Pulmonary artery endothelial cell (primary cell): ENCODE data around the gene MCAM. TPM values are rescaled to one million over a fixed set of nuclear protein-coding genes. Genes with fewer than 3 reads are reported as not detected.

ENCODE experiments used
- DNase-seq: peaks from one replicate; pipeline ENCODE4 v3.0.0-alpha.2; 2011; ENCODE audit warnings: low read depth, low spot score
- total RNA-seq: library from RNA; depleted of rRNA; stranded (reverse); fragments of >200 nt; gene quantifications from 2 replicates; pipeline ENCODE4 v1.2.3, GENCODE V29; 2014

The MCAM gene
- total RNA-seq, 1 donor from 2014 or later: 2,031 TPM

DNA sequence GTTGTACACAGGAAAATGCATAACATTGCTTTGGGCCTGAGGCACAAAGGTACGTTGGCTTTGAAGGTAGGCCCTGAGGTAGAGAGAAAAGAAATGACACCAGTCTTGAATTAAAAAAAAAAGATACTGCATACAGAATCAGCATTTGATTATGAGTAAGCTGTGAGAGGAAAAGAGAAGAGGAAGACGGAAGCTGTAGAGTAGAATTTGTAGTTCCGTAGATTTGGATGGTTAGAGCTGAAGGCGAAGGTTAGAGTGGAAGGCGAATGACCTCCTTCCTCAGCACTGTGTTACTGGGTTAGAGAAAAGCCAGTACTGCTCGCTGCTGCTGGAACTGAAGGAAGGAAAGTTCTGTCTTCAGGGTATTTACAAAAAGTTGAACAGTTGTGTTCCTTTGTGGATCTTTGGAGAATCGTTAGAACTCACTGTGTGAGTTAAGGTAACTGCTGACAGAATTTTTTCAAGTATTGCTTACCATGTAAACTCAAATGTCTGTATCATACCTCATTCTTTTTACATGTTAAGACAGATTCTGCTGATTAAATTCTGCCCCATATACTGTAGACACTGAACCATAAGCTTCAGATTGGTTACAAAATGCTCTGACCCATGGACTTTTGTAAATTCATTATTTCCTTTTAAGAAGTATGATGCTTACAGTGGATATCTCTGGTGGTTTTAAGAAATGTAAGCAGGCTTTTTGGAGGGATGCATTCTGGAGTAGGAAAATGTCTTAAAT lies 50.2 kb downstream of the MCAM start:
- no peak for DNase-seq

GRCh38 chr11:119266063-119266462 lies 50.9 kb downstream of the MCAM start:
- DNase-seq: no peak

DNA sequence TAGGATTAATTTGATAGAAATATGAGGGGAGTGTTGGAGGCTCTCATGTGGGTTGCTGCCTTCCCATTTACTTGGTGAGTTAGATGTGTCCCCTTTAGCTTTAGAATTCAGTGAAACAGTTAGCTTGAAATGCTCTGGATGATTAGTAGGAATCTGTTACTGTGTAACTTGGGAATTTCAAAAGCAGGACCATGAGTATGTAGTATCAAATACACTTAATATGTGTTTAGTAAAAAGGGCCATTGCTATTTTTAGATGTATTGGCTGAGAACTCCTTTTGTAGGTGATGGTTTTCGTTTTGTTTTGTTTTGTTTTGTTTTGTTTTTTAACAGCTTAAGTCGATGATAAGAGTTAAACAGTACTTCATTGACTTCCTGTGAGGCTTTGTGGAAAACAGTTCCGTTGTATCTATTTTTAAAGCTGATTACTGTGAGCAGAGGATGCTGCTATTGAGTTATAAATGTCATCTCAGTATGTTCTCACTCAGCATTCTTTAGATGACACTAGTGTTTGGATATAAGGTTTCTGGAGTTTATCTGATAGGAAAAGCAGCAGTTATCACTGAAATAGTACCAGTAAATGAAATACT lies 53.5 kb downstream of the MCAM start:
- DNase-seq: no peak

- DNase-seq: peak; percentile 20
These were observed 54.1 kb downstream of the MCAM start for GRCh38 chr11:119262668-119263351.

DNA sequence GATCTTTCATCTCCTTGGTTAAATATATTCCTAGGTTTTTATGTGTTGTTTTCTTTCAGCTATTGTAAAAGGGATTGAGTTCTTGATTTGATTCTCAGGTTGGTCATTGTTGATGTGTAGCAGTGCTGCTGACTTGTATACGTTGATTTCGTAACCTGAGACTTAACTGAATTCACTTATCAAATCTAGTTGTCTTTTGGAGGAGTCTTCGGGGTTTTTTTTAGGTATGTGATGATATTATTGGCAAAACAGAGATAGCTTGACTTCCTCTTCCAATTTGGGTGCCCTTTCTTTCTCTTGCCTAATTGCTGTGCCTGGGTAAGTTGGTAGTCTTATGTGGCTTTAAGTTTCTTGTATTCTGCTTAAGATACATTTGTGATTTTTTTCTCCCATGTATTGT lies 57.9 kb downstream of the MCAM start:
- DNase-seq: no peak

Other genes starting within 250 kb of the MCAM start
- 21.5 and 27.4 TPM in 2 replicates for gene VPS11, start 249.3 kb downstream of the MCAM start, total RNA-seq
- gene HMBS, start 232.2 kb downstream of the MCAM start, total RNA-seq: 7.8 and 11.0 TPM in 2 replicates
- gene DPAGT1, start 215.3 kb downstream of the MCAM start, total RNA-seq: 14.4 and 32.7 TPM in 2 replicates
- 2.0 and 4.5 TPM in 2 replicates for gene C2CD2L, start 209.8 kb downstream of the MCAM start, total RNA-seq
- gene HINFP, start 195.6 kb downstream of the MCAM start, total RNA-seq: 15.4 and 17.7 TPM in 2 replicates
- gene ABCG4, start 168.1 kb downstream of the MCAM start, total RNA-seq: 0.20 and 0.35 TPM in 2 replicates
- 10.9 and 15.5 TPM in 2 replicates for gene NLRX1, start 148.4 kb downstream of the MCAM start, total RNA-seq
- gene NHERF4, start 131.7 kb downstream of the MCAM start, total RNA-seq: 0.13 TPM in 1 of 2 replicates, not detected in the other
- gene CBL, start 110.8 kb downstream of the MCAM start, total RNA-seq: 11.9 and 14.8 TPM in 2 replicates
- gene RNF26, start 17.4 kb upstream of the MCAM start, total RNA-seq: 4.4 and 6.0 TPM in 2 replicates
- 61.2 and 101 TPM in 2 replicates for gene C1QTNF5, start 23.8 kb upstream of the MCAM start, total RNA-seq
- not detected in 2 replicates for gene MFRP, start 29.6 kb upstream of the MCAM start, total RNA-seq
- 0.13 and 0.14 TPM in 2 replicates for gene USP2, start 64.6 kb upstream of the MCAM start, total RNA-seq
- not detected in 2 replicates for gene THY1, start 106.0 kb upstream of the MCAM start, total RNA-seq